ENCODE measurements around the gene FMOD.

The FMOD gene

GRCh38 chr1:203371288-203371687 is 20.4 kb upstream of the FMOD start:
- ATAC-seq (replicated peaks; ENCODE audit: extremely low read depth, poor library complexity, severe bottlenecking): no peak
- peaks cover 37% of the 10 kb centered on the region for H3K27me3 Mint-ChIP-seq
- no peaks in the 10 kb centered on the region for H3K9me3 Mint-ChIP-seq
- no peak overlapping the region for H3K27ac Mint-ChIP-seq (ENCODE audit: low read depth)
- H3K4me3 Mint-ChIP-seq: no peak overlapping the region
- DNase-seq (ENCODE audit: low spot score in 2 of 2): no peak
- H3K4me1 Mint-ChIP-seq: no peaks in the 10 kb centered on the region
- H3K36me3 Mint-ChIP-seq (ENCODE audit: insufficient read depth): no peaks in the 10 kb centered on the region

GRCh38 chr1:203369666-203370065 is 18.7 kb upstream of the FMOD start:
- DNase-seq (ENCODE audit: low spot score in 2 of 2) (no peak), ATAC-seq (replicated peaks; ENCODE audit: extremely low read depth, poor library complexity, severe bottlenecking) (no peak)
- Mint-ChIP-seq H3K36me3 (ENCODE audit: insufficient read depth) (no peaks in the 10 kb centered on the region), H3K27ac (ENCODE audit: low read depth) (no peak overlapping the region), H3K4me1 (peaks cover 5% of the 10 kb centered on the region), H3K27me3 (peaks cover 51% of the 10 kb centered on the region), H3K4me3 (no peak overlapping the region), H3K9me3 (no peaks in the 10 kb centered on the region)

GRCh38 chr1:203368624-203369451 is 17.9 kb upstream of the FMOD start:
- Mint-ChIP-seq H3K9me3 (no peaks in the 10 kb centered on the region), H3K4me1 (peaks cover 5% of the 10 kb centered on the region), H3K27me3 (peaks cover 59% of the 10 kb centered on the region), H3K36me3 (ENCODE audit: insufficient read depth) (no peaks in the 10 kb centered on the region), H3K27ac (ENCODE audit: low read depth) (no peak overlapping the region), H3K4me3 (no peak overlapping the region)
- DNase-seq (ENCODE audit: low spot score in 2 of 2) (no peak), ATAC-seq (replicated peaks; ENCODE audit: extremely low read depth, poor library complexity, severe bottlenecking) (no peak)

- Mint-ChIP-seq H3K27ac (ENCODE audit: low read depth) (no peak overlapping the region), H3K36me3 (ENCODE audit: insufficient read depth) (no peaks in the 10 kb centered on the region), H3K27me3 (peaks cover 50% of the 10 kb centered on the region), H3K4me1 (peaks cover 5% of the 10 kb centered on the region), H3K4me3 (no peak overlapping the region), H3K9me3 (no peaks in the 10 kb centered on the region)
- DNase-seq (ENCODE audit: low spot score in 2 of 2) (no peak), ATAC-seq (replicated peaks; ENCODE audit: extremely low read depth, poor library complexity, severe bottlenecking) (no peak)
These were observed 16.1 kb upstream of the FMOD start for GRCh38 chr1:203367057-203367456.

- no peak for ATAC-seq (replicated peaks; ENCODE audit: extremely low read depth, poor library complexity, severe bottlenecking)
- H3K4me1 Mint-ChIP-seq: peaks cover 5% of the 10 kb centered on the region
- H3K4me3 Mint-ChIP-seq: no peak overlapping the region
- H3K36me3 Mint-ChIP-seq (ENCODE audit: insufficient read depth): no peaks in the 10 kb centered on the region
- H3K9me3 Mint-ChIP-seq: no peaks in the 10 kb centered on the region
- no peak overlapping the region for H3K27ac Mint-ChIP-seq (ENCODE audit: low read depth)
- H3K27me3 Mint-ChIP-seq: peaks cover 56% of the 10 kb centered on the region
- DNase-seq (ENCODE audit: low spot score in 2 of 2): no peak
These were observed 15.6 kb upstream of the FMOD start for GRCh38 chr1:203366476-203366875.

- no peak overlapping the region for H3K27ac Mint-ChIP-seq (ENCODE audit: low read depth)
- H3K36me3 Mint-ChIP-seq (ENCODE audit: insufficient read depth): no peaks in the 10 kb centered on the region
- DNase-seq (ENCODE audit: low spot score in 2 of 2) (no peak), ATAC-seq (replicated peaks; ENCODE audit: extremely low read depth, poor library complexity, severe bottlenecking) (no peak)
- H3K9me3 Mint-ChIP-seq: no peaks in the 10 kb centered on the region
- peaks cover 66% of the 10 kb centered on the region for H3K27me3 Mint-ChIP-seq
- H3K4me3 Mint-ChIP-seq: no peak overlapping the region
- H3K4me1 Mint-ChIP-seq: peaks cover 5% of the 10 kb centered on the region
These were observed 13.9 kb upstream of the FMOD start for GRCh38 chr1:203364806-203365205.

- Mint-ChIP-seq H3K4me3 (no peak overlapping the region), H3K27me3 (peaks cover 68% of the 10 kb centered on the region), H3K4me1 (peaks cover 5% of the 10 kb centered on the region), H3K27ac (ENCODE audit: low read depth) (no peak overlapping the region), H3K9me3 (no peaks in the 10 kb centered on the region), H3K36me3 (ENCODE audit: insufficient read depth) (no peaks in the 10 kb centered on the region)
- ATAC-seq (replicated peaks; ENCODE audit: extremely low read depth, poor library complexity, severe bottlenecking) (no peak), DNase-seq (ENCODE audit: low spot score in 2 of 2) (no peak)
These were observed 13.3 kb upstream of the FMOD start for GRCh38 chr1:203364094-203364801.

- Mint-ChIP-seq H3K4me1 (peaks cover 5% of the 10 kb centered on the region), H3K27ac (ENCODE audit: low read depth) (no peak overlapping the region), H3K4me3 (no peak overlapping the region), H3K9me3 (no peaks in the 10 kb centered on the region), H3K27me3 (peaks cover 73% of the 10 kb centered on the region), H3K36me3 (ENCODE audit: insufficient read depth) (no peaks in the 10 kb centered on the region)
- DNase-seq (ENCODE audit: low spot score in 2 of 2) (no peak), ATAC-seq (replicated peaks; ENCODE audit: extremely low read depth, poor library complexity, severe bottlenecking) (no peak)
These were observed 11.8 kb upstream of the FMOD start for GRCh38 chr1:203362720-203363025.

- Mint-ChIP-seq H3K27ac (ENCODE audit: low read depth) (no peak overlapping the region), H3K36me3 (ENCODE audit: insufficient read depth) (no peaks in the 10 kb centered on the region), H3K9me3 (no peaks in the 10 kb centered on the region), H3K27me3 (peaks cover 69% of the 10 kb centered on the region), H3K4me1 (peaks cover 5% of the 10 kb centered on the region), H3K4me3 (no peak overlapping the region)
- no peak for DNase-seq (ENCODE audit: low spot score in 2 of 2)
- no peak for ATAC-seq (replicated peaks; ENCODE audit: extremely low read depth, poor library complexity, severe bottlenecking)
These were observed 11.2 kb upstream of the FMOD start for GRCh38 chr1:203361945-203362719.

GRCh38 chr1:203360547-203361185 is 9.7 kb upstream of the FMOD start:
- DNase-seq (ENCODE audit: low spot score in 2 of 2) (no peak), ATAC-seq (replicated peaks; ENCODE audit: extremely low read depth, poor library complexity, severe bottlenecking) (no peak)
- peaks cover 5% of the 10 kb centered on the region for H3K4me1 Mint-ChIP-seq
- no peaks in the 10 kb centered on the region for H3K9me3 Mint-ChIP-seq
- H3K27me3 Mint-ChIP-seq: peaks cover 65% of the 10 kb centered on the region
- no peak overlapping the region for H3K27ac Mint-ChIP-seq (ENCODE audit: low read depth)
- no peak overlapping the region for H3K4me3 Mint-ChIP-seq
- no peaks in the 10 kb centered on the region for H3K36me3 Mint-ChIP-seq (ENCODE audit: insufficient read depth)

GRCh38 chr1:203359010-203359571 is 8.2 kb upstream of the FMOD start:
- H3K36me3 Mint-ChIP-seq (ENCODE audit: insufficient read depth): no peaks in the 10 kb centered on the region
- no peak overlapping the region for H3K27ac Mint-ChIP-seq (ENCODE audit: low read depth)
- ATAC-seq (replicated peaks; ENCODE audit: extremely low read depth, poor library complexity, severe bottlenecking): no peak
- no peaks in the 10 kb centered on the region for H3K4me1 Mint-ChIP-seq
- no peak for DNase-seq (ENCODE audit: low spot score in 2 of 2)
- H3K27me3 Mint-ChIP-seq: peaks cover 60% of the 10 kb centered on the region
- H3K4me3 Mint-ChIP-seq: no peak overlapping the region
- no peaks in the 10 kb centered on the region for H3K9me3 Mint-ChIP-seq

GRCh38 chr1:203354246-203354645 is 3.3 kb upstream of the FMOD start:
- no peaks in the 10 kb centered on the region for H3K9me3 Mint-ChIP-seq
- H3K4me1 Mint-ChIP-seq: no peaks in the 10 kb centered on the region
- H3K27me3 Mint-ChIP-seq: peaks cover 63% of the 10 kb centered on the region
- no peak overlapping the region for H3K4me3 Mint-ChIP-seq
- DNase-seq (ENCODE audit: low spot score in 2 of 2): no peak
- no peak for ATAC-seq (replicated peaks; ENCODE audit: extremely low read depth, poor library complexity, severe bottlenecking)
- no peak overlapping the region for H3K27ac Mint-ChIP-seq (ENCODE audit: low read depth)
- H3K36me3 Mint-ChIP-seq (ENCODE audit: insufficient read depth): no peaks in the 10 kb centered on the region
